B cell (primary cell): ENCODE data around the gene KAZN.

Experiments used
- CTCF ChIP-seq: fragments of 200-600 bp; IDR thresholded peaks from one replicate; pipeline ENCODE4 v1.8.0; 2022; ENCODE audit warnings: antibody characterized with exemption, mild to moderate bottlenecking
- EZH2 ChIP-seq: IDR thresholded peaks from 2 replicates; pipeline ENCODE4 v1.6.1; 2012; ENCODE audit warnings: borderline replicate concordance, low read depth, mild to moderate bottlenecking, moderate library complexity, low read length; ENCODE audit not compliant: insufficient read depth, poor library complexity, severe bottlenecking

- TF ChIP-seq CTCF (no peak), EZH2 (no peak)
These were observed 157.2 kb downstream of the KAZN start for GRCh38 chr1:14755518-14756252.
